ENCODE results near the gene LRRC74A. TPM values are rescaled to one million over a fixed set of nuclear protein-coding genes. Genes with fewer than 3 reads are reported as not detected.

LRRC74A gene
- not detected for total RNA-seq
- long read RNA-seq: 0 reads

DNA sequence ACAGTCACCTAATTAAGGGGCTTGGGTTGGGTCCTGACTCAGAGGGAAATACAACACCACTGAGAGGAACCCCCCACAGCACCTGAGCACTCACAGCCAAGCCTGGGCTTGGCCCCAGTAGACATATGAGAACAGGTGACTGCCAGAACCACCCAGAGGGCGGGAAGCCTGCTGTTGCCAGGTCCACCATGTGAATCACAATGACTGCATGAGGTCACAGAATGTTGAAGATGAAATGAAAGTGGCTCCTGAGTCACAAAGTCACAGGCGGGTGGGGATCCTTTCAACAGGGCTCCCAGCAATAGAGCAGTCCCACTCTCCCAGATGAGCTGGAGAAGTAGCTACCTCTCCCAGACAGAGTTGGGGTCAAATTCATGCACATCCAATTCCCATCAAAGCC, at the start of gene LRRC74A:
Gene LRRC74A (plus strand): TSS at position 287 of the 400 bp plus-strand sequence. CDS start 290 bp downstream, outside the sequence.
- intact Hi-C loops (cut with DNase I): no loop called here
- ATAC-seq (no peak), DNase-seq (no peak)

DNA sequence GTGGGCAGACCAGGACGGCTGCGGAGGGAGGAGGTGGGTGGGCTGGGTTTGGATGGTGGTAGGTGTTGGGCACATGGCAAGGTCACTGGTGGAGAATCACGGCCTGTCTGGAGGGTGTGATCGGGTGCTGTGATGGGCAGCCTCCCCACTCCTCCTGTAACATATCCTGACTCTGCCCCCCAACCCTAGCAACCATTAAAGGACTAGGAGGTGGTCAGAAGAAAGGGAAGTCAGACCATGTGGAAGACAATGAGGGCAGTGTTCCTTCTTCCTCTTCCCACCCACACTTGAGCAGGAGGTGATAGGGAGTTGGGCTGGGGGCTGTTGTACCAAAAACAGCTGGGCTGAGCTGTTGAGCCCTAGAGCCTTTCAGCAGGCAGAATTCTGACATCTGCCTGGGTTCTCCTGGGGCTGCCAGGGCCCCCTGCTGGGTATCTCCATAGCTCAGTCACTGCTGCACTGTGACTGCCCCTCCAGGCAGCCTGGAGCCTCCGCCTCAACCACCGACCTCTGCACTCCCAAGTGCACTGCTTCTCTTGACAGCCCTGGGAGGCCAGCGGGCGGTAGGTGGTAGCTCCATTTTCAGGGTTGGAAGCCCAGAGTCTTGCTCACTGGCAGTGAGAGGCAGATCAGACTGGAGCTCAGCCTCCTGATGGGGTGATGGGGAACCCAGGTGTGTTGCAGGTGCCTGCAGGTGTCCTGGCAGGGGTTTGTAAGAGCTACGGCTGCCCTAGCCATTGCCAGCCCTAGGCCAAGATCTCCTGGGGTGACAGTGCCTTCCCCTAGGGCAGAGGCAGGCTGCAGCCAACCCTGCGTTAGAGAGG, 49.6 kb upstream of the LRRC74A start:
- no peak for DNase-seq
- intact Hi-C loops (cut with DNase I): no loop called here

DNA sequence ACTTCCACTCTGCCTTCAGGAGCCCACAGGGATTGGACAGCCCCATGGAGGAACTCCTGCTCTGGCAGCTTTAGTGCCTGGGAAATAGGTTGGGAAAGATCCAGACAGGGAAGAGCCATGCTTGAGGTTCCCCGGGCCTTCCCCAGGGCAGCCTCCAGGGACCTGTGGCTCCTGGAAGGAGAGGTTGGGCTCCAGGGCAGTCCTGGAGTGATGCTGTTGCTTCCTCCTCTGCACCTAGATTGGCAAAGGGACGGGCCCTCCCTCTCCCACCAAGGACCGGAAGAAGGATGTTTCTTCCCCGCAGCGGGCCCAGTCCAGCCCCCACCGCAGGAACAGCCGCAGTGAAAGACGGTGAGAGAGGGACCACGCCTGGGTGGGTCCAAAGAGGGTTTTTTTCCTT, 48.5 kb upstream of the LRRC74A start:
- ATAC-seq (no peak), DNase-seq (peak; percentile 26)
- intact Hi-C loops (cut with DNase I): no loop called here

More for the DNA sequence above, 49.6 kb upstream of the LRRC74A start:
- no peak for ATAC-seq

DNA sequence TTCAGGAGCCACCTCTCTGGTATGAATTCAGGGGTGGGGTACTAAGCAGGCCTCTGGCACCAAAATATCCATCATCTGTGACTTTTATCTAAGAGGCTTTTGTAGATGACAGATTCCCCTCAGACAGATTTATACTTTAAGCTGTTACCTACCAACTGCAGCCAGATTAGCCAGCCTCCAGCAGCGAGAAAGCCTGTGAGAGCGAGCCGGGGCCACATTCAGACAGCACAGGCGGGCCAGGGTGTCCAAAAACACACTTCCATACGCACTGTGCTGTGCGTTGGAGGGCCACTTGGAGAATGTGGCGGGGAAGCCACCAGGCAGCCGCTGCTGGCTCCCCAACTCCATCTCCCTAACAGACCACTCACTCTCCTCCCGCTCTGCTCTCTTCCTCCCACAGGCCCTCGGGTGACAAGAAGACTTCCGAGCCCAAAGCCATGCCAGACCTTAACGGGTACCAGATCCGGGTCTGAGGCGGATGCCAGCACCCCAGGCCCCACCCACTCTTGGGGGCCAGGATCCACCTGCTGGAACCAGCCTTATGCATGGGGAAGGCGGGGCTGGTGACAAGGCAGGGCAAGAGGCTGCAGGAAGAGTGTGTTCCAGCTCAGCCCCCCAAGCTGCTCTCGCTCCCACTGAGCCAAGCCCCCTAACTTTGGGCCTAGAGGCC, 47.5 kb upstream of the LRRC74A start:
- DNase-seq: no peak

DNA sequence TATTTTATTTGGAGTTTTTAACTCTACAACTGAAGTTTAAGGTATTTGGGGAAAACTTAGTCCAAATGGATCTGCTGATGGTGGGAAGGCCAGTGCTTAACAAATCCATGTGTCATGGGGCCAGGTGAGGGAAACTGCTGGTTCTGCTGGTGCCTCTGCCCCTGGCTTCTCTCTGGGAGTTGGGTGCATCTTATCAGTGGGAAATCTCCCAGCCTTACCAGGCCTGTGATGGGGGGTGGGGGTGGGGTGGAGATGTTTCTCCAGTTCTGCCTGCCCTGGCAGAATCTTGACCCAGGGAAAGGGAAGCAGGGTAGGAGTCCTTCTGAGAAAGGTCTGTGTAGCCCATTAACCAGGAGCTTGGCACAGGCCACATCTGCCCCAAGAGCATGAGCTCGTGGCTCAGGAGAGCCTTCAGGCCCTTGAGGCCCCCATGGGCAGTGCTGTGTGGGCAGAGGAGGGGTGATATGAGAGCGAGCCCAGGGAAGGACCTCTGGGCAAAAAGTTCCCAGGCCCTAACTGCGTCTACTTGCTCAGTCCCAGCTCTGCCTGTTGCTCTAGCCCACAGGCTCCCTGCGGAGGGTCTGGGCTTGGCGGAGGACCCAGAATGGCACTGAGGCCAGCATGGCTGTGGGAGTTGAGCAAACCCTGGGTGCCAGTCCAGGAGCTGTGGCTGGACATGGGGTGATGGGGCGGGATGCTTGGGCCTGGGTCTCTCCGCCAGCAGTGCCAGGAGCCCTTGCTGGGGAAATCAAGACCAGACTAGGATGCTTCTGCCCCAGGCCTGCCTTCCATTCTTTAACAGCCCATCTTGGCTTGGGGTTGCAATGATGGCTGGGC, 46.8 kb upstream of the LRRC74A start:
- ATAC-seq (no peak), DNase-seq (no peak)
- intact Hi-C loops (cut with DNase I): loop anchor here in 1 of 2 donors (5.0 kb wide), 1 partner anchor 67 kb away; no protein-coding TSS in a partner anchor

More for the DNA sequence above, 47.5 kb upstream of the LRRC74A start:
- intact Hi-C loops (cut with DNase I): no loop called here
- no peak for ATAC-seq

DNA sequence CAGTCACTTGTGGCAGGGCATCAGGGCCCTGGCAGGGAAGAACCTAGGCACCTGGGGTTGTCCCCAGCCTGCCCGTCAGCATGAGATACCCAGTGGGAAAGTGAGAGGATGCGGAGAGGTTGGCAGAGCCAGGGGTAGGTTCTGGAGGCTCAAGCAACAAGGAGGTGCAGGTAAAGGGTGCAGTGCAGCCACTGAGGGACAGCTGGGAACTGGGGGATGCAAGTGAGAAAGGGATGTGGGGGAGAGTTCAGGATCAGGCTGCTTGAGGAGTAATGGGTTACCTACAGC, 46.2 kb upstream of the LRRC74A start:
- ATAC-seq (no peak), DNase-seq (no peak)
- intact Hi-C loops (cut with DNase I): loop anchor here in 1 of 2 donors (5.0 kb wide), 1 partner anchor 68 kb away; no protein-coding TSS in a partner anchor

DNA sequence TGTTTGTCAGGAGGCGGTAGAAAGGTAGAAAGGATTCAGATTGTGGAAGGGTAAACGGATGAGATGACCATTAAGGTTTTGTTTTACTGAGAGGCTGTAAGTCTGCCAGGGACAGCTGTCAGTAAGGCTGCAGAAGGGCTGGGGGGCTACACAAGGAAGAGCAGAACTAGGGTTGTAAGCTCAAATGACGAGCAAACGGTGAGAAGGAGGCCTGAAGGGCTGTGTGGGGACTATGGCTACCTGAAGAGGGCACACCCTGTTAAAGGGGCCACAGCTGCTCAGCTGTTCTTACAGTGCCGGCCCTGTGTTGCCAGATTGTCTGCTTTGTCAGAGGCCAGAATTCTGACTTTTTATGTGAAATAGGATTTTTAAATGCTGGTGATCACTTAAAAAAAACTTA, 45.8 kb upstream of the LRRC74A start:
- no peak for ATAC-seq
- intact Hi-C loops (cut with DNase I): loop anchor here in 1 of 2 donors (5.0 kb wide), 1 partner anchor 68 kb away; no protein-coding TSS in a partner anchor
- no peak for DNase-seq

DNA sequence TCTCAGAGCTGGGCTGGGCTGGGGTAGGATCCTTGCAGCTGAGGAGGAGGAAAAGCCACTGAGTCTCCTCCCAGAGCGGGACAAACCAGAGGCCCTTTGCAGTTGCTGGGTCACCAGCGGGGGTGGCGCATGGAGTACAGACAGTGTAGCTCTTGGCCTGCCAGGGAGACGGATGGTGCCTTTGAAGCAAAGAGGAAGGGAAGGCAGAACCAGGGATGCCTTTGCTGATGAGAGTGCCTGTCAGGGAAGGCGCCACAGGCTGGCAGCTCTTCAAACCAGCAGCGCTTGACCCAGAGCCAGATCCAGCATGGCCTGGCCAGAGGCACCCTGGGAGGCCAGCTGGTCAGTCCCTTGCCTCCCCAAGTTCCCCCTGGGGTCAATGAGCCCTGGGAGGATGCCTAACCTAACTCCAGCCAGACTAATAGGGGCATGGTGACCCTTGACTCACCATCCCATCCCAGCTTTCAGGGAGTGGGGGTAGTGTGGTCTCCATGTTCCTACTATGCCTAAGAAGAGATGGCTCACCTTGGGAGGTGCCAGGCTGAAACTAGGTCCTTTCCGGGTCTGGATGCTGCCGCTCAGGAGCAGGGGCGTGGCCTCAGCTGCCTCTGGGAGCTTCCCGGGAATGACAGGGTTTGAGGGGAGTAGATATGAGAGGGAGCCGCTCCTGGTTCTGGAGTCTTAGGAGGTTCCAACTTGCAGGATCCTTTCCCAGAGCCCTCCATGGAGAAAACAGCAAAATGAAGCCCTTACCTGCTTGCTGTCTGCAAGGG, 45.1 kb upstream of the LRRC74A start:
- ATAC-seq (peak; percentile 44), DNase-seq (peak; percentile 41)
- intact Hi-C loops (cut with DNase I): loop anchor here in 1 of 2 donors (5.0 kb wide), 1 partner anchor 69 kb away; no protein-coding TSS in a partner anchor

DNA sequence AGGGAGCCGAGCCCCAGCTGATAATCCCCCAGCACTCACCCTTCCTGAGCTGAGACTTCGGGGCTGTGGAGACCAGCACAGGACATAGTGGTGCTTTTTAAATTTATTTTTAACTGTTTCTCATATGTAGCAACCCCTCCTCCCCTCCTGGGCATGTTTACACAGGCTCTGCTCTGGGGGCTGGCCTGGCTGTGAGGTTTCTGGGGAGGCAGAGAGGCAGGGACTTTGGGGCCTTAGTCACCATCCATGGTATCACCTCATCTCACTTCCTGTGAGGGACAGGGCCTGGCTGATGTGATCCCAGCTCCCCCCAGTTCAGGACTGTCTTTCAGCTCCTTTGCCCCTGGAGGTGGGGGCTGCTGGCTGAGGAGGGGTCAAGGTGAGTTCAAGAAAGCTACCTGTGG, 44.6 kb upstream of the LRRC74A start:
- ATAC-seq (no peak), DNase-seq (no peak)
- intact Hi-C loops (cut with DNase I): loop anchor here in 1 of 2 donors (5.0 kb wide), 1 partner anchor 69 kb away; no protein-coding TSS in a partner anchor

DNA sequence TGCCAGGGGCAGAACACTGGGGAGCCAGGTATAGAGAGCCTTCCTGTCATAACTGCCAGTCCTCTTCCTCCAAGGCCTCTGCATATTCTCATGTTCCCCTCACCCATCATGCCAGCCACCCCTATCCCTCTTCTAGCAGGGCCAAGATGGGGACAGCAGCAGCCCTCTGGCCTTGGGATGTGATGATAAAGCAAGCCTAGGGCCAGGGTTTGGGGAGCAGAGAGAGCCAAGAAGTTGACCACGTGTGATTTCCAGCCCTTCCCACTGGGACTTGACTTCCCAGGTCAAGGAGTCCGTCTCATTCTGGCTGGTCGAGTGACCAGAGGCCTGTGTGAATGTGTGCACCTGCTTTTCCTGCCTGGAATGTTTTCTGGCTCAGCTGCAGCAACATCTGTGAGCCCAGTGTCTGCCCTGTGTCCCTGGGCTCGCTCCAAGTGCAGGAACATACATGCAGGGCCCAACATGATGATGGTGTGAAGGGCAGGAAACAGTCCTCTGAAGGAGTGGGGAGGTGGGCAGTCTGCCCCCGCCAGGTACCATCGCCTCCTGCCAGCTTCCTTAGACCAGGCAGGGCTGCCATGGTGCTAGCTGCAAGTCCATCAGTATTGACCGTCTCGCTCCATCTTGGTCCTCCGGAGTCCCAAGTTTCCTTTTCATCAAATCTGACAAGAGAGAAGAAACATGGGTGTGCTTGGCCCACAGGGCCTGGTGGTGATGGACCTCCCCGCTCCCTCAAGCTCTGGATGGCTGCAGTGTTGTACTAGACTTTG, 43.9 kb upstream of the LRRC74A start:
- intact Hi-C loops (cut with DNase I): loop anchor here in 1 of 2 donors (5.0 kb wide), 1 partner anchor 70 kb away; no protein-coding TSS in a partner anchor
- ATAC-seq (no peak), DNase-seq (no peak)

DNA sequence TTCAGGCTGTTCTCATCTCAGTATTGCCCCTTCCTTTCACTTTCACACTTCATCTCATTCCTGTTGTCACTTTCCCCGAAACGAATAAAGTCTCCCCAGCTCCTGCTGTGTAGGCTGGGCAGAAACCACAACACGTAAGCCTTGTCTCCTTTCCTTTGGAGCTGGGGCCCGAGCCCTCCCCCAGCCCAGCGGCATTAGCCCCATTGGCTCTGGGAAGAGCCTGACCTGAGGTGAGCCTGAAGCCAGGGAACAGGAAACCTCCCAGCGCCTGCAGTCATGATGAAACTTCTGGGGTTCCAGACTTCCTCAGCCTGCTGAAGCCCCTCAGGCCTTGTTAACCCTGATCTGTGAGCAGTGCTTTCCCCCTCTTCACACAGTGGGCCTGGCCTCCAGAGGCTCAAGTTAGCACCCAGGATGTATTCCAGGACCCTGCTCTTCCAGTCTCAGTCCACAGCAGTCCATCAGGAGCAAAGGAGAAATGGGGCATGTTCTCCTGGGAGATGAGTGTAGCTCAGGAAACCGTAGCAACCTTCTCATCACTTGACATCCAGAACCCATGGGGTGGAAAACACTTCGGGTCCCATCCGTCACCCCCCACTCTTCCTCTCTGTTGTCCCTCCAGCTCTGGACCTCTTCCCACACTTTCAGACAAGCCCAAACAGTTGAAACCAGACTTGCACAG, 43.2 kb upstream of the LRRC74A start:
- intact Hi-C loops (cut with DNase I): loop anchor here in 1 of 2 donors (5.0 kb wide), 1 partner anchor 71 kb away; no protein-coding TSS in a partner anchor
- peak in 1 of 2 donors; percentile 4 for ATAC-seq

DNA sequence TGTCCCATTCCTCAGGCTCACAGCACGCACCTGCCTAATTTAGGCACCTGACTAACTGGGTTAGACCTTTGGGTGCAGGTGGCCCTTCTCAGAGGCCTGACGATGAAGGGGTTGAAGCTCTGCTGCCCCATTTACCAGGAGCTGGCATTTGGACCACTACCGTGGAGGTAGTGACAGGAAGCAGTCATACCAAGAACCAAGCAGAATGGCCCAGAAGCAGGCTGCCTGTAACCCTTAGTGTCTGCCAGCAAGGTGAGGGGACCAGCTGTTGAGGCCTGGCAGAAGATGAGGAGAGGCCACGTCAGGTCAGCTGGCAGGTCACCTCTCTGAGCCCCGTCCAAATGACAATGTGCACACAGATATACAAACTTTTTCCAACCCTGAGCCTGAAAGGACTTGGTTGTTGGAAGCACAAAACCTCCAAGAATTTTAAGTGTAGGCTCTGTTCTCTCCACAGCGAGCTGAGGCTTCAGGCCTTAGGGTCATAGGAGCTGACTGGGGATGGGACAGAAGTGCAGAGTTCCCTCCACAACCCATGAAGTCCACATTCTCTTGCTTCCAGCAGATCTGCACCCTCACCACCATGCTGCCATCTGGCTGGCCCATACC, 41.8 kb upstream of the LRRC74A start:
- DNase-seq: no peak
- ATAC-seq: peak in 1 of 2 donors; percentile 1
- intact Hi-C loops (cut with DNase I): loop anchor here in 1 of 2 donors (5.0 kb wide), 1 partner anchor 72 kb away; no protein-coding TSS in a partner anchor

More for the DNA sequence above, 43.2 kb upstream of the LRRC74A start:
- peak; percentile 25 for DNase-seq

DNA sequence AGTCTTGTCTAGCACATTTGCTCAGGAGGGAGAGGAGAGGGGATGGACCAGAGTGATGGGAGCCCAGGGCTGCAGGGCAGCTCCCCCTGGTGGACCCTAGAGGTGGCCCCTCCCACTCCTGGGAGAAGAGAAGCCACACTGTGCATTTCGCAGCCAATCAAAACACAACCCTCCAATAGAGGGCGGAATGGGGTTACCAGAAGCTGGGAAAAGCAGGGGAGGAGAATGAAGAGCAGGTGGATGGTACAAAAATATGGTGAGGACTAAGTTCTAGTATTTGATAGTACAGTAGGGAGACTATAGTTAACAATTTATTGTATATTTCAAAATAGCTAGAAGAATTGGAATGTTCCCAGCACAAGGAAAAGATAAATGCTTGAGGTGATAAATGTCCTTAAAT, 41.3 kb upstream of the LRRC74A start:
- DNase-seq: peak; percentile 86
- peak; percentile 85 to 89 for ATAC-seq
- intact Hi-C loops (cut with DNase I): loop anchor here (1.0 to 5.0 kb wide), 2 partner anchors 73 to 75 kb away; no protein-coding TSS in a partner anchor

DNA sequence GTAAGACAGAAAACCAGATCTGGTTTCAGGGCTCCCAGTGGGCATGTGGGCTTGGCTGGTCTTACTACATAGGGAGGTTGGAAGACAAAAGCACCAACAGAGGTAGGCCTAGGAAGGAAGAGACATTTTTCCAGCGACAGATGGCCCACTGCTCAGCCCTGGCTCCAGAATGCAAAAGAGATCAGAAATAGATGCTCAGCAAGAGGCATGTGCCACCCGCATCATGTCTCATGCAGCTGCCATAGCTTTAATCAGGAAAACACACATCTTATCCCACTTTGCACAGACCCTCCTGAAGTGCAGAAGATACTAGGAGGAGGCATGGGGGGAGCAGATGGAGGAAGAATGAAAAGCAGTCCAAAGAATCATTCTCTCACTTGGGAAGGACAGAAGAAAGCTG, 39.6 kb upstream of the LRRC74A start:
- DNase-seq: no peak
- ATAC-seq: no peak
- intact Hi-C loops (cut with DNase I): no loop called here

DNA sequence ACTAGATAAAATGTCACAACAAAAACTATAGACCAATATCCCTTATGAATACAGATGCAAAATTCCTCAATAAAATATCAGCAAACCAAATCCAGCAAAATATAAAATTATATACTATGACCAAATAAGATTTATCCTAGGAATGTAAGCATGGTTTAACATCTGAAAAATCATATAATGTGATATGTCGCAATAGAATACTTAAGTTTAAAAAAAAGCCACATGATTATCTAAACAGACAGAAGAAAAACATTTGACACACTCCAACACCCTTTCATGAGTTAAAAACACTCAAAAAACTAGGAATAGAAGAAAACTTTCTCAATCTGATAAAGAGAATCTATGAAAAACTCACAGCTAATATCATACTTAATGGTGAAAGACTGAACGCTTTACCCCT, 33.8 kb upstream of the LRRC74A start:
- intact Hi-C loops (cut with DNase I): no loop called here
- DNase-seq (no peak), ATAC-seq (no peak)

DNA sequence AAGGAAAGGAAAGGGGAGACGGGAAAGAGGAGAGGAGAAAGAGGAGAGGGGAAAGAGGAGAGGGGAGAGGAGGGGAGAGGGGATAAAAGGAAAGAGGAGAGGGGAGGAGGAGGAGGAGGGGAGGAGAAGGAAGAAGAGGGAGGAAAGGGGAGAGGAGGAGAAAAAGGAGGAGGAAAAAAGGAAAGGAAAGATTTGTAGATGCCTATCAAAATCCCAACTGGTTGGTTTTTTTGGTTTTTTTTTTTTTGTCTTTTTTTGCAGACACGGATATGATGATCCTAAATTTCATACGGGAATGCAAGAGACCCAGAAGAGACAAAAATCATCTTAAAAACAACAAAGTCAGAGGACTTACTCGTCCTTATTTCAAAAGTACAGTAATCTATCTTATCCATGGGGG, 32.9 kb upstream of the LRRC74A start:
- ATAC-seq (no peak), DNase-seq (no peak)
- intact Hi-C loops (cut with DNase I): no loop called here

DNA sequence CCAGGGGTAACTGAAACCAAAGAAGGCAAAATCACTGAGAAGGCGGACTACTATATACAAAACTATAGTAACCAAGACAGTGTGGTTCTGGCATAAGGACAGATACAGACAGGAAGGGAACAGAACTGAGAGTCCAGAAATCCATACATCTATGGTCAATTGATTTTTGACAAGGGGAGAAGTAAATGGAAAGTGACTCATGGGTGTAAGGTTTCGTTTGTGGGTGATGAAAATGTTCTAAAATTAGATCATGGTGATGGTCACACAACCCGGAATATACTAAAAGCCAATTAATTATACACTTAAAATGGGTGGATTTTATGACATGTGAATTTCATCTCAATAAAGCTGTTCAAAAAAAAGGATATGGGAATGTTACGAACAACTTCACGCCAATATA, 32.3 kb upstream of the LRRC74A start:
- ATAC-seq: no peak
- intact Hi-C loops (cut with DNase I): no loop called here
- DNase-seq: no peak
